ENCODE data around the gene CHST11. TPM values are rescaled to one million over a fixed set of nuclear protein-coding genes. Genes with fewer than 3 reads are reported as not detected.

CHST11 gene
- total RNA-seq, 3 donors from 2014 or later, result 12.5 to 16.4 (median 15.5) TPM

DNA sequence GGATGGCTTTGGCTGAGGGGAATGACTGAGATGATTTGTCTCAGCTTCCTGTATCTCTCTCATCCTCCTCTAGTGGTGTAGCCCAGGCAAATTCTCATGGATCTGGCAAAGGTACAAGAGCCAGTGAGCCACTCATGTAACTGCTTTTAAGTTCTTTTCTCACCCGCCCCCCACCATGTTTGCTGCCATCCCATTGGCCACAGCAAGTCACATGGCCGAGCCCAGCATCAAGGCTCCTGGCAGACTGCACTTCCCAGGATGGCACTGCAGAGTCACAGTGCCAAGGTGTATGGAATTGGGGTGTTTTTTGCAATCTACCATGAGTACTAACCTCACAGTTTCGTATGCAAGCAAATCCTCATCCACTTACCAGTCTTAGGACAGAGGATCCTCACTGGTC, 50.9 kb downstream of the CHST11 start:
- no peaks in the 10 kb centered on the region for H3K4me1 ChIP-seq
- no peak overlapping the region for H3K4me3 ChIP-seq
- TF ChIP-seq POLR2AphosphoS5 (IDR thresholded peaks at IDR 0.05), result no peak
- no peak for TF ChIP-seq POLR2A (IDR thresholded peaks at IDR 0.05)
- TF ChIP-seq, protein P1, sequence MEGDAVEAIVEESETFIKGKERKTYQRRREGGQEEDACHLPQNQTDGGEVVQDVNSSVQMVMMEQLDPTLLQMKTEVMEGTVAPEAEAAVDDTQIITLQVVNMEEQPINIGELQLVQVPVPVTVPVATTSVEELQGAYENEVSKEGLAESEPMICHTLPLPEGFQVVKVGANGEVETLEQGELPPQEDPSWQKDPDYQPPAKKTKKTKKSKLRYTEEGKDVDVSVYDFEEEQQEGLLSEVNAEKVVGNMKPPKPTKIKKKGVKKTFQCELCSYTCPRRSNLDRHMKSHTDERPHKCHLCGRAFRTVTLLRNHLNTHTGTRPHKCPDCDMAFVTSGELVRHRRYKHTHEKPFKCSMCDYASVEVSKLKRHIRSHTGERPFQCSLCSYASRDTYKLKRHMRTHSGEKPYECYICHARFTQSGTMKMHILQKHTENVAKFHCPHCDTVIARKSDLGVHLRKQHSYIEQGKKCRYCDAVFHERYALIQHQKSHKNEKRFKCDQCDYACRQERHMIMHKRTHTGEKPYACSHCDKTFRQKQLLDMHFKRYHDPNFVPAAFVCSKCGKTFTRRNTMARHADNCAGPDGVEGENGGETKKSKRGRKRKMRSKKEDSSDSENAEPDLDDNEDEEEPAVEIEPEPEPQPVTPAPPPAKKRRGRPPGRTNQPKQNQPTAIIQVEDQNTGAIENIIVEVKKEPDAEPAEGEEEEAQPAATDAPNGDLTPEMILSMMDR (IDR thresholded peaks at IDR 0.05), result no peak
- no peak for DNase-seq (ENCODE audit: low spot score in 2 of 2)
- H3K27ac ChIP-seq, result no peak overlapping the region
- no peaks in the 10 kb centered on the region for H3K9me3 ChIP-seq
- no peaks in the 10 kb centered on the region for H3K36me3 ChIP-seq
- intact Hi-C loops (cut with DNase I; ENCODE audit: low total_unique reads), result no loop called here
- H3K27me3 ChIP-seq, result no peaks in the 10 kb centered on the region

DNA sequence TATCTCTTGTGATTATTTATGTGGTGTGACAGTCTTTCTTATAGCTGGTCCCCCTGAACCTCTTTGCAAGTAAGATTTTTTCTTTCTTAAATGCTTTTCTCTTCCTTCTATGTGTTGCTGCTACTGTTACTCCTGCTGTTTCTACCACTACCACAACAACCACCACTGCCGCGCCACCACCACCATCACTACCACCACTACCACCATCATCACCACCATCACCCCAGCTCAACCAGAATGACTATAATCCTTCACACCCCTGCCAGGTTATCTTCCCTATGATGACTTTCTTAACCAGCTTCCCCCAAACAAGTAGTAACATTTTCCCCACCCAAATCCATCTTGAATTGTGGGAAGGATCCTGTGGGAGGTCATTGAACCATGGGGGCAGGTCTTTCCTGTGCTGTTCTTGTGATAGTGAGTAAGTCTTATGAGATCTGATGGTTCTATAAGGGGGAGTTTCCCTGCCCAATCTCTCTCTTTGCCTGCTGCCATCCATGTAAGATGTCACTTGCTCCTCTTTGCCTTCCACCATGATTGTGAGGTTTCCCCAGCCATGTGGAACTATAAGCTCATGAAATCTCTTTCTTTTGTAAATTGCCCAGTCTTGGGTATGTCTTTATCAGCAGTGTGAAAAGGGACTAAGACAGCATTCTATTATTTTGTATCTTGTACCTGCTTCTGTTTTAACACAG, 52.2 kb downstream of the CHST11 start:
- TF ChIP-seq, protein P1 (IDR thresholded peaks at IDR 0.05), result no peak
- H3K4me3 ChIP-seq, result no peak overlapping the region
- intact Hi-C loops (cut with DNase I; ENCODE audit: low total_unique reads), result no loop called here
- H3K36me3 ChIP-seq, result no peaks in the 10 kb centered on the region
- no peaks in the 10 kb centered on the region for H3K27me3 ChIP-seq
- H3K9me3 ChIP-seq, result no peaks in the 10 kb centered on the region
- no peaks in the 10 kb centered on the region for H3K4me1 ChIP-seq
- no peak for DNase-seq (ENCODE audit: low spot score in 2 of 2)
- no peak overlapping the region for H3K27ac ChIP-seq

DNA sequence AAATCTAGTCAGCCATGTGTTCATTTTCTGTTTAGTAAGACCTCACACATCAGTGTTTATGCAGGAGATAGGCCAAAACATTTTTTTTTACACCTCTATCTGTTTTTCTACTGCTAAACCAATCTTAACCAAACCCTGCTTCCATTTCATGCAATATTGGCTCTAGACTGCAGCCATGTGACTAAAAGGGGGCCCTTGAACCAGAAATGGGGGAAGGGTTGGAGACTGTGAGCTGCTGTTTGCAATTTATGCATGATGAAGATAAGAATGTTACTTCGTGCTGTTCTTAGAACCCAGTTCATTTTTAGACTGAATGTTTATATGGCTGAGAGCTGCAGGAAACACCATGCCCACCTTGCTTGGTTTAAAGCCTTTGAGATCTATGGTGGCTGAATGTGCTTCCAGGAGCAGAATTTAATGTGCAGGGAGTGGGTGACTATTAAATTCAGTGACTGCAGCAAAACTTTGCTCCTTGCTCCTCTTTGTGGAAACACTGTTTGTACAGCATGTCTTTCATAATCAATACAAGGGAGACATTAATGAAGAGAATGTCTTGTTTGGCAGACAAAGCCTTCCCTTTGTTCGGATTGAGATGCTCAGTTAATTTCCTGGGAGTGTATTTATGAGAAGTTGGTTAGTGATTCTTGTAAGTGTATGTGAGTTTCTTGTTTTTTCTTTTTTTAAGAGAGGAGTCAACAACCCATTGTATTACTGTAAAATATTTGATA, 53.6 kb downstream of the CHST11 start:
- no peak for DNase-seq (ENCODE audit: low spot score in 2 of 2)
- Histone ChIP-seq H3K4me1 (no peaks in the 10 kb centered on the region), H3K27ac (no peak overlapping the region), H3K36me3 (no peaks in the 10 kb centered on the region), H3K9me3 (no peaks in the 10 kb centered on the region), H3K27me3 (no peaks in the 10 kb centered on the region), H3K4me3 (no peak overlapping the region)
- TF ChIP-seq POLR2A (IDR thresholded peaks at IDR 0.05) (no peak), POLR2AphosphoS5 (IDR thresholded peaks at IDR 0.05) (no peak)
- TF ChIP-seq, protein P1 (IDR thresholded peaks at IDR 0.05), result no peak
- intact Hi-C loops (cut with DNase I; ENCODE audit: low total_unique reads), result no loop called here

- H3K4me1 ChIP-seq, result no peaks in the 10 kb centered on the region
- H3K4me3 ChIP-seq, result no peak overlapping the region
- H3K27me3 ChIP-seq, result no peaks in the 10 kb centered on the region
- no peaks in the 10 kb centered on the region for H3K9me3 ChIP-seq
- H3K36me3 ChIP-seq, result no peaks in the 10 kb centered on the region
- DNase-seq (ENCODE audit: low spot score in 2 of 2), result no peak
- TF ChIP-seq POLR2AphosphoS5 (IDR thresholded peaks at IDR 0.05) (no peak), POLR2A (IDR thresholded peaks at IDR 0.05) (no peak)
- TF ChIP-seq, protein P1 (IDR thresholded peaks at IDR 0.05), result no peak
- intact Hi-C loops (cut with DNase I; ENCODE audit: low total_unique reads), result no loop called here
- no peak overlapping the region for H3K27ac ChIP-seq
Measured at GRCh38 chr12:104510873-104511440, 54.2 kb downstream of the CHST11 start.

DNA sequence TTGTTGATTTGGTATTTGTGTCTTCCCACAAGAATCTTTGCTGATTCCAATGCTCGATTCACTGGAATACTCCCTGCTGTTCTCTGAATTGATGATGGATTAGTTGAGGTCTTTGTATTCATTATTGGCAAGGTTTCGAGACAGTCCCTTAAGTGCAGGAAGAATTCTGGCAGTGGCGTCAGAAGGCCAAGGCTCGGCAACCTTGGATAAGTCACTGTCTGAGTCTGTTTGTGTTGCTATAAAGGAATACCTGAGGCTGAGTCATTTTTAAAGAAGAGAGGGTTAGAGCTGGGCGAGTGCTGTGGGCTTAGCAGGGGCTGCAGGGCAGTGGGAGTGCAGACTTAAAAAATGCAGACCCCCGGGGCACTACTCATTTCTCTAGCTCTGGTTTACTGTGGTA, 56.9 kb downstream of the CHST11 start:
- intact Hi-C loops (cut with DNase I; ENCODE audit: low total_unique reads), result no loop called here
- no peaks in the 10 kb centered on the region for H3K9me3 ChIP-seq
- no peaks in the 10 kb centered on the region for H3K27me3 ChIP-seq
- no peaks in the 10 kb centered on the region for H3K36me3 ChIP-seq
- H3K4me3 ChIP-seq, result no peak overlapping the region
- DNase-seq (ENCODE audit: low spot score in 2 of 2), result no peak
- TF ChIP-seq POLR2AphosphoS5 (IDR thresholded peaks at IDR 0.05) (no peak), POLR2A (IDR thresholded peaks at IDR 0.05) (no peak)
- TF ChIP-seq, protein P1 (IDR thresholded peaks at IDR 0.05), result no peak
- H3K4me1 ChIP-seq, result no peaks in the 10 kb centered on the region
- no peak overlapping the region for H3K27ac ChIP-seq

Data from breast epithelium (tissue), 4 donors.